GM12864 (cell line): Measurements from ENCODE around the gene PLAU.

Experiments
- DNase-seq: peaks from one replicate; pipeline ENCODE4 v3.0.0-alpha.2; 2011; ENCODE audit warnings: low read depth
- H3K4me3 ChIP-seq: 2 replicates; pipeline ENCODE4 v1.5.1; 2011; ENCODE audit warnings: mild to moderate bottlenecking, low read depth, low read length, control low read depth
- CTCF ChIP-seq: IDR thresholded peaks from 2 replicates; pipeline ENCODE4 v1.5.1; 2011; ENCODE audit warnings: low read depth, mild to moderate bottlenecking, moderate library complexity, low read length, control low read depth, inconsistent platforms; ENCODE audit errors: missing control alignments

The PLAU gene

GRCh38 chr10:73876971-73877370 is 34.0 kb upstream of the PLAU start:
- no peak overlapping the region for H3K4me3 ChIP-seq
- DNase-seq: no peak
- TF ChIP-seq CTCF: no peak

DNA sequence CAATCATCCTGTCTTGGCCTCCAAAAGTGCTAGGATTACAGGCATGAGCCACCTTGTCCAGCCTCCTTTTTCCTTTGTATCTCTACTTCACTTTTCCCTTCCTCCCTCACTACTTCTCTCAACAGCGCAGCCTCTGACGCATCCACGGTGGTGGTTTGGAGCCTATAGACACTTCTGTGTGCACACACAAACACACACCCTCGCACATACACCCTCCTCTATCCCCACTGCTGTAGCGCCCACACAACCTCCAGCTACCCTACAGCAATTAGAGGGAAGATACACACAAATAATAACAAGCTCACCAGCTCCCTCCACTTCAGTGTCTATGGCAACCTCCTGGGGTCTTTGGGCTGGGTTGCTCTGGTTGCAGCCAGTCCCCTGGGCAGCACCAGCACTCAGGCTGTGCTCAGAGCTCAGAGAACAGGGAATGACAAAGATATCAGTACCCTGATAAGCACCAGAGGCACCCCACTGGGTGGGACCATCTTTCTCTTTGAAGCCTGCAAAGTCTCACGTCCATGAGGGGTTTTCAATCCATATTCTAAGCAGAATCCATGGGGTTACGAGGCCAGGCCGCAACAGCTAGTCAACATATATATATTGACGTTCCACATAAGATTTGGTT is 33.3 kb upstream of the PLAU start:
- no peak for DNase-seq
- TF ChIP-seq CTCF: no peak
- H3K4me3 ChIP-seq: no peak overlapping the region

DNA sequence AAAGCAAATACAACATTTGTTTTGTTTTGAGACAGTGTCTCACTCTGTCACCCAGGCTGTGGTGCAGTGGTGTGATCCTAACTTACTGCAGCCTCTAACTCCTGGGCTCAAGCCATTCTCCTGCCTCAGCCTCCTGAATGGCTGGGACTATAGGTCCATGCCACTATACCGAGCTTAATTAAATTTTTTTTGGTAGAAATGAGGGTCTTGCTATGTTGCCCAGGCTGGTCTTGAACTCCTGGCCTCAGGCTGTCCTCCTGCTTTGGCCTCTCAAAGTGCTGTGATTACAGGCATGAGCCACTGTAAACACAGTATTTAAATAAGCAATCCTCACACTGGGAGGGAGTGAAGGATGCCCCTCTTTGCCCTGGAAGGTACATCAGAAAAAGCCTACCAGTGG is 32.6 kb upstream of the PLAU start:
- no peak overlapping the region for H3K4me3 ChIP-seq
- no peak for DNase-seq

GRCh38 chr10:73879296-73880173 is 31.4 kb upstream of the PLAU start:
- peak; percentile 60 for DNase-seq
- TF ChIP-seq CTCF: peak; percentile 93
- H3K4me3 ChIP-seq: no peak overlapping the region

More for the DNA sequence above, 32.6 kb upstream of the PLAU start:
- TF ChIP-seq CTCF: no peak

GRCh38 chr10:73881221-73881919 is 29.6 kb upstream of the PLAU start:
- no peak for DNase-seq
- H3K4me3 ChIP-seq: no peak overlapping the region
- TF ChIP-seq CTCF: no peak

GRCh38 chr10:73884017-73884416 is 26.9 kb upstream of the PLAU start:
- no peak for TF ChIP-seq CTCF
- H3K4me3 ChIP-seq: no peak overlapping the region
- DNase-seq: no peak
